Thyroid gland (tissue), 4 donors: Measurements from ENCODE around the gene MYH6. TPM values are rescaled to one million over a fixed set of nuclear protein-coding genes. Genes with fewer than 3 reads are reported as not detected.
A peak's percentile ranks its signal among the peaks of the same experiment; 100 is the strongest.

Source experiments
- DNase-seq, 2 donors: peaks; one replicate each; pipeline ENCODE4 v3.0.0-alpha.2; 2019
- H3K27ac ChIP-seq, 3 donors: fragments of 200-600 bp; sonication (generic); 1 replicate in 2 of 3; 2 replicates in 1 of 3; pipeline ENCODE4 v1.5.1; 2016 to 2019; ENCODE audit warnings: mild to moderate bottlenecking in 1 of 3, moderate library complexity in 1 of 3
- H3K27me3 ChIP-seq: fragments of 200-600 bp; sonication (generic); one replicate; pipeline ENCODE4 v1.5.1; 2019
- H3K36me3 ChIP-seq, 2 donors: fragments of 200-600 bp; sonication (generic); one replicate each; pipeline ENCODE4 v1.5.1; 2016 to 2019
- H3K4me1 ChIP-seq, 2 donors: fragments of 200-600 bp; sonication (generic); one replicate each; pipeline ENCODE4 v1.5.1; 2017 to 2019
- H3K4me3 ChIP-seq, 3 donors: fragments of 200-600 bp; sonication (generic); replicated peaks in 1 of 3; 1 replicate in 2 of 3; 2 replicates in 1 of 3; pipeline ENCODE4 v1.5.1; 2016; ENCODE audit warnings: mild to moderate bottlenecking in 1 of 3
- H3K9me3 ChIP-seq: fragments of 200-600 bp; sonication (generic); one replicate; pipeline ENCODE4 v1.5.1; 2017
- CTCF ChIP-seq, 6 experiments: fragments of 200-600 bp in 3 of 6; fragments of 450-650 bp in 3 of 6; sonication (generic) in 3 of 6; IDR thresholded peaks; one replicate each; pipeline ENCODE4 v1.5.1; 2016 to 2019; ENCODE audit warnings: antibody characterized with exemption in 6 of 6, mild to moderate bottlenecking in 2 of 6, inconsistent platforms in 1 of 6, moderate library complexity in 1 of 6
- POLR2A ChIP-seq, 2 donors: fragments of 450-650 bp; IDR thresholded peaks; one replicate each; pipeline ENCODE4 v1.6.1; 2017; ENCODE audit warnings: antibody characterized with exemption in 2 of 2, mild to moderate bottlenecking in 2 of 2, moderate library complexity in 1 of 2
- WGBS, 2 donors: methylation state at CpG; one replicate each; pipeline ENCODE4 v1.1.5; 2017; 5-methylcytosine and 5-hydroxymethylcytosine counted together
- intact Hi-C: fragments of 100-400 bp; cut with DNase I; formaldehyde crosslinking; loops from one replicate; pipeline ENCODE4 v1.15.1; 2023
- total RNA-seq, 4 donors: library from RNA; depleted of rRNA; stranded (reverse); fragments of >200 nt; gene quantifications; one replicate each; pipeline ENCODE4 v1.2.3, GENCODE V29; 2016

MYH6 gene
- total RNA-seq, 4 donors from 2014 or later, result not detected

- TF ChIP-seq POLR2A (IDR thresholded peaks at IDR 0.05), result no peak
- peak; percentile 74 to 97 (median 90) for TF ChIP-seq CTCF (IDR thresholded peaks at IDR 0.05)
- Histone ChIP-seq H3K36me3 (no peaks in the 10 kb centered on the region), H3K4me3 (no peak overlapping the region), H3K9me3 (no peaks in the 10 kb centered on the region), H3K27ac (no peak overlapping the region), H3K4me1 (no peaks in the 10 kb centered on the region), H3K27me3 (no peaks in the 10 kb centered on the region)
- peak; percentile 78 to 83 for DNase-seq
- intact Hi-C loops, result loop anchor here (2.0 to 10.0 kb wide), 3 partner anchors 53 to 265 kb away; partner anchors contain the start of gene CEBPE
- 30 to 34% methylated on average over 11 to 12 of the region's 12 CpGs for WGBS, 2 donors
Observed at GRCh38 chr14:23379366-23380196, 28.5 kb downstream of the MYH6 start.

- no peak overlapping the region for H3K27ac ChIP-seq
- intact Hi-C loops, result loop anchor here (5.0 kb wide), 1 partner anchor 116 kb away; no protein-coding TSS in a partner anchor
Observed at GRCh38 chr14:23378612-23379220, 29.4 kb downstream of the MYH6 start.

GRCh38 chr14:23377573-23378563, 30.2 kb downstream of the MYH6 start:
- Histone ChIP-seq H3K4me3 (no peak overlapping the region), H3K36me3 (no peaks in the 10 kb centered on the region), H3K9me3 (no peaks in the 10 kb centered on the region), H3K27ac (no peak overlapping the region), H3K27me3 (no peaks in the 10 kb centered on the region), H3K4me1 (no peaks in the 10 kb centered on the region)
- 83 to 90% methylated on average over 14 of the region's 14 CpGs for WGBS, 2 donors
- no peak for TF ChIP-seq POLR2A (IDR thresholded peaks at IDR 0.05)
- no peak for TF ChIP-seq CTCF (IDR thresholded peaks at IDR 0.05)
- no peak for DNase-seq
- intact Hi-C loops, result loop anchor here (5.0 kb wide), 1 partner anchor 116 kb away; no protein-coding TSS in a partner anchor

More at GRCh38 chr14:23378612-23379220, 29.4 kb downstream of the MYH6 start:
- no peak for TF ChIP-seq POLR2A (IDR thresholded peaks at IDR 0.05)
- no peak for TF ChIP-seq CTCF (IDR thresholded peaks at IDR 0.05)
- no peaks in the 10 kb centered on the region for H3K4me1 ChIP-seq
- no peaks in the 10 kb centered on the region for H3K9me3 ChIP-seq
- H3K4me3 ChIP-seq, result no peak overlapping the region
- H3K36me3 ChIP-seq, result no peaks in the 10 kb centered on the region
- H3K27me3 ChIP-seq, result no peaks in the 10 kb centered on the region
- no peak for DNase-seq
- 76 to 83% methylated on average over 9 to 11 of the region's 11 CpGs for WGBS, 2 donors

GRCh38 chr14:23377198-23377550, 30.9 kb downstream of the MYH6 start:
- Histone ChIP-seq H3K27me3 (no peaks in the 10 kb centered on the region), H3K4me1 (no peaks in the 10 kb centered on the region), H3K9me3 (no peaks in the 10 kb centered on the region), H3K4me3 (no peak overlapping the region), H3K27ac (no peak overlapping the region), H3K36me3 (no peaks in the 10 kb centered on the region)
- no peak for TF ChIP-seq CTCF (IDR thresholded peaks at IDR 0.05)
- TF ChIP-seq POLR2A (IDR thresholded peaks at IDR 0.05), result no peak
- DNase-seq, result no peak
- 53 to 64% methylated on average over 11 of the region's 11 CpGs for WGBS, 2 donors
- intact Hi-C loops, result loop anchor here (5.0 kb wide), 1 partner anchor 115 kb away; no protein-coding TSS in a partner anchor
